Uterus (tissue), 2 donors: ENCODE results near the gene IGSF3.

Source experiments
- CTCF ChIP-seq, 4 experiments: fragments of 200-600 bp in 2 of 4; fragments of 450-650 bp in 2 of 4; sonication (generic) in 2 of 4; IDR thresholded peaks; one replicate each; pipeline ENCODE4 v1.5.1; 2016 to 2019; ENCODE audit warnings: antibody characterized with exemption in 4 of 4, mild to moderate bottlenecking in 2 of 4, moderate library complexity in 1 of 4
- POLR2A ChIP-seq, 2 donors: fragments of 450-650 bp; IDR thresholded peaks; one replicate each; pipeline ENCODE4 v1.6.1; 2016; ENCODE audit warnings: antibody characterized with exemption in 2 of 2, mild to moderate bottlenecking in 1 of 2, moderate library complexity in 1 of 2

GRCh38 chr1:116533429-116533820, 134.1 kb downstream of the IGSF3 start:
- TF ChIP-seq POLR2A (IDR thresholded peaks at IDR 0.05) (no peak), CTCF (IDR thresholded peaks at IDR 0.05) (no peak)
